ENCODE results near the gene LRRC8E.

DNA sequence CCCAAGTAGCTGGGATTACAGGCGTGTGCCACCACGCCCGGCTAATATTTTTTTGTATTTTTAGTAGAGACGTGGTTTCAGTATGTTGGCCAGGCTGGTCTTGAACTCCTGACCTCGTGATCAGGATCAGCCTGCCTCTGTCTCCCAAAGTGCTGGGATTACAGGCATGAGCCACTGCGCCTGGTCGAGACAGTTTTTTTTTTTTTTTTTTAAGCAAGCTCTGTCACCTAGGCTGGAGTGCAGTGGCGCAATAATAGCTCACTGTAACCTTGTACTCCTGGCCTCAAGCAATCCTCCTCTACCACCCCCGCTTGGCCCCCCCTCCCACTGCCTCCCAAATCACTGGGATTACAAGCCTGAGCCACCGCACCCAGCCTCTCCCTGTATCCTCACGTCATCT lies 9.0 kb downstream of the LRRC8E start:
- TF ChIP-seq TP53 (CRISPR knock-in tag; IDR thresholded peaks at IDR 0.05), result no peak
- no peak for TF ChIP-seq ESRRA (CRISPR knock-in tag; IDR thresholded peaks at IDR 0.05; ENCODE audit: borderline replicate concordance)
- TF ChIP-seq, protein P1, sequence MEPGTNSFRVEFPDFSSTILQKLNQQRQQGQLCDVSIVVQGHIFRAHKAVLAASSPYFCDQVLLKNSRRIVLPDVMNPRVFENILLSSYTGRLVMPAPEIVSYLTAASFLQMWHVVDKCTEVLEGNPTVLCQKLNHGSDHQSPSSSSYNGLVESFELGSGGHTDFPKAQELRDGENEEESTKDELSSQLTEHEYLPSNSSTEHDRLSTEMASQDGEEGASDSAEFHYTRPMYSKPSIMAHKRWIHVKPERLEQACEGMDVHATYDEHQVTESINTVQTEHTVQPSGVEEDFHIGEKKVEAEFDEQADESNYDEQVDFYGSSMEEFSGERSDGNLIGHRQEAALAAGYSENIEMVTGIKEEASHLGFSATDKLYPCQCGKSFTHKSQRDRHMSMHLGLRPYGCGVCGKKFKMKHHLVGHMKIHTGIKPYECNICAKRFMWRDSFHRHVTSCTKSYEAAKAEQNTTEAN (CRISPR knock-in tag; IDR thresholded peaks at IDR 0.05), result no peak
- TF ChIP-seq, protein P2, sequence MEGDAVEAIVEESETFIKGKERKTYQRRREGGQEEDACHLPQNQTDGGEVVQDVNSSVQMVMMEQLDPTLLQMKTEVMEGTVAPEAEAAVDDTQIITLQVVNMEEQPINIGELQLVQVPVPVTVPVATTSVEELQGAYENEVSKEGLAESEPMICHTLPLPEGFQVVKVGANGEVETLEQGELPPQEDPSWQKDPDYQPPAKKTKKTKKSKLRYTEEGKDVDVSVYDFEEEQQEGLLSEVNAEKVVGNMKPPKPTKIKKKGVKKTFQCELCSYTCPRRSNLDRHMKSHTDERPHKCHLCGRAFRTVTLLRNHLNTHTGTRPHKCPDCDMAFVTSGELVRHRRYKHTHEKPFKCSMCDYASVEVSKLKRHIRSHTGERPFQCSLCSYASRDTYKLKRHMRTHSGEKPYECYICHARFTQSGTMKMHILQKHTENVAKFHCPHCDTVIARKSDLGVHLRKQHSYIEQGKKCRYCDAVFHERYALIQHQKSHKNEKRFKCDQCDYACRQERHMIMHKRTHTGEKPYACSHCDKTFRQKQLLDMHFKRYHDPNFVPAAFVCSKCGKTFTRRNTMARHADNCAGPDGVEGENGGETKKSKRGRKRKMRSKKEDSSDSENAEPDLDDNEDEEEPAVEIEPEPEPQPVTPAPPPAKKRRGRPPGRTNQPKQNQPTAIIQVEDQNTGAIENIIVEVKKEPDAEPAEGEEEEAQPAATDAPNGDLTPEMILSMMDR (IDR thresholded peaks at IDR 0.05), result no peak
- no peak for TF ChIP-seq SMAD4 (CRISPR knock-in tag; IDR thresholded peaks at IDR 0.05)
- TF ChIP-seq ZNF121 (CRISPR knock-in tag; IDR thresholded peaks at IDR 0.05), result no peak
- TF ChIP-seq MXD4 (CRISPR knock-in tag; IDR thresholded peaks at IDR 0.05; ENCODE audit: borderline replicate concordance), result no peak
- TF ChIP-seq NR1H2 (CRISPR knock-in tag; IDR thresholded peaks at IDR 0.05), result no peak
- no peak for TF ChIP-seq NR2C2 (CRISPR knock-in tag; IDR thresholded peaks at IDR 0.05)
- no peak for TF ChIP-seq ETV6 (CRISPR knock-in tag; IDR thresholded peaks at IDR 0.05)
- TF ChIP-seq TEAD4 (CRISPR knock-in tag; IDR thresholded peaks at IDR 0.05), result no peak
- no peak for TF ChIP-seq NR3C1 (CRISPR knock-in tag; conservative IDR thresholded peaks at IDR 0.05; ENCODE audit: low read depth)
- TF ChIP-seq, protein P3, sequence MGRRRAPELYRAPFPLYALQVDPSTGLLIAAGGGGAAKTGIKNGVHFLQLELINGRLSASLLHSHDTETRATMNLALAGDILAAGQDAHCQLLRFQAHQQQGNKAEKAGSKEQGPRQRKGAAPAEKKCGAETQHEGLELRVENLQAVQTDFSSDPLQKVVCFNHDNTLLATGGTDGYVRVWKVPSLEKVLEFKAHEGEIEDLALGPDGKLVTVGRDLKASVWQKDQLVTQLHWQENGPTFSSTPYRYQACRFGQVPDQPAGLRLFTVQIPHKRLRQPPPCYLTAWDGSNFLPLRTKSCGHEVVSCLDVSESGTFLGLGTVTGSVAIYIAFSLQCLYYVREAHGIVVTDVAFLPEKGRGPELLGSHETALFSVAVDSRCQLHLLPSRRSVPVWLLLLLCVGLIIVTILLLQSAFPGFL (CRISPR knock-in tag; IDR thresholded peaks at IDR 0.05; ENCODE audit: borderline replicate concordance), result no peak
- TF ChIP-seq, protein P4, sequence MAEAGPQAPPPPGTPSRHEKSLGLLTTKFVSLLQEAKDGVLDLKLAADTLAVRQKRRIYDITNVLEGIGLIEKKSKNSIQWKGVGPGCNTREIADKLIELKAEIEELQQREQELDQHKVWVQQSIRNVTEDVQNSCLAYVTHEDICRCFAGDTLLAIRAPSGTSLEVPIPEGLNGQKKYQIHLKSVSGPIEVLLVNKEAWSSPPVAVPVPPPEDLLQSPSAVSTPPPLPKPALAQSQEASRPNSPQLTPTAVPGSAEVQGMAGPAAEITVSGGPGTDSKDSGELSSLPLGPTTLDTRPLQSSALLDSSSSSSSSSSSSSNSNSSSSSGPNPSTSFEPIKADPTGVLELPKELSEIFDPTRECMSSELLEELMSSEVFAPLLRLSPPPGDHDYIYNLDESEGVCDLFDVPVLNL (CRISPR knock-in tag; IDR thresholded peaks at IDR 0.05; ENCODE audit: borderline replicate concordance, low read depth), result no peak

Measured in WTC11 (cell line).